ENCODE measurements around the gene PRICKLE2.

Gene PRICKLE2

GRCh38 chr3:64042952-64043351, 182.3 kb downstream of the PRICKLE2 start:
- no peak for DNase-seq (ENCODE audit: low read depth)

All from stimulated activated CD8-positive, alpha-beta memory T cell treated with anti-CD3 and anti-CD28 coated beads, Interleukin-7, amount 100 ng/mL, for 24 hours (primary cell).